Measurements from ENCODE around the gene NDNF.

- no peak for TF ChIP-seq ZNF549 (tag by site-specific recombination; IDR thresholded peaks at IDR 0.05)
- TF ChIP-seq, protein P1, sequence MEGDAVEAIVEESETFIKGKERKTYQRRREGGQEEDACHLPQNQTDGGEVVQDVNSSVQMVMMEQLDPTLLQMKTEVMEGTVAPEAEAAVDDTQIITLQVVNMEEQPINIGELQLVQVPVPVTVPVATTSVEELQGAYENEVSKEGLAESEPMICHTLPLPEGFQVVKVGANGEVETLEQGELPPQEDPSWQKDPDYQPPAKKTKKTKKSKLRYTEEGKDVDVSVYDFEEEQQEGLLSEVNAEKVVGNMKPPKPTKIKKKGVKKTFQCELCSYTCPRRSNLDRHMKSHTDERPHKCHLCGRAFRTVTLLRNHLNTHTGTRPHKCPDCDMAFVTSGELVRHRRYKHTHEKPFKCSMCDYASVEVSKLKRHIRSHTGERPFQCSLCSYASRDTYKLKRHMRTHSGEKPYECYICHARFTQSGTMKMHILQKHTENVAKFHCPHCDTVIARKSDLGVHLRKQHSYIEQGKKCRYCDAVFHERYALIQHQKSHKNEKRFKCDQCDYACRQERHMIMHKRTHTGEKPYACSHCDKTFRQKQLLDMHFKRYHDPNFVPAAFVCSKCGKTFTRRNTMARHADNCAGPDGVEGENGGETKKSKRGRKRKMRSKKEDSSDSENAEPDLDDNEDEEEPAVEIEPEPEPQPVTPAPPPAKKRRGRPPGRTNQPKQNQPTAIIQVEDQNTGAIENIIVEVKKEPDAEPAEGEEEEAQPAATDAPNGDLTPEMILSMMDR (tag by site-specific recombination; IDR thresholded peaks at IDR 0.05), result no peak
- TF ChIP-seq ZSCAN30 (tag by site-specific recombination; IDR thresholded peaks at IDR 0.05), result no peak
- TF ChIP-seq ZBTB1 (tag by site-specific recombination; IDR thresholded peaks at IDR 0.05), result no peak
- TF ChIP-seq, protein P2, sequence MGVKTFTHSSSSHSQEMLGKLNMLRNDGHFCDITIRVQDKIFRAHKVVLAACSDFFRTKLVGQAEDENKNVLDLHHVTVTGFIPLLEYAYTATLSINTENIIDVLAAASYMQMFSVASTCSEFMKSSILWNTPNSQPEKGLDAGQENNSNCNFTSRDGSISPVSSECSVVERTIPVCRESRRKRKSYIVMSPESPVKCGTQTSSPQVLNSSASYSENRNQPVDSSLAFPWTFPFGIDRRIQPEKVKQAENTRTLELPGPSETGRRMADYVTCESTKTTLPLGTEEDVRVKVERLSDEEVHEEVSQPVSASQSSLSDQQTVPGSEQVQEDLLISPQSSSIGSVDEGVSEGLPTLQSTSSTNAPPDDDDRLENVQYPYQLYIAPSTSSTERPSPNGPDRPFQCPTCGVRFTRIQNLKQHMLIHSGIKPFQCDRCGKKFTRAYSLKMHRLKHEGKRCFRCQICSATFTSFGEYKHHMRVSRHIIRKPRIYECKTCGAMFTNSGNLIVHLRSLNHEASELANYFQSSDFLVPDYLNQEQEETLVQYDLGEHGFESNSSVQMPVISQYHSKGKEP (tag by site-specific recombination; IDR thresholded peaks at IDR 0.05), result no peak
- TF ChIP-seq ZNF645 (tag by site-specific recombination; IDR thresholded peaks at IDR 0.05), result no peak
- no peak for TF ChIP-seq OSR2 (tag by site-specific recombination; IDR thresholded peaks at IDR 0.05)
- no peak for TF ChIP-seq ZNF660 (tag by site-specific recombination; IDR thresholded peaks at IDR 0.05)
- no peak for TF ChIP-seq SETDB1 (IDR thresholded peaks at IDR 0.05; ENCODE audit: insufficient read length, low read length)
- no peak for TF ChIP-seq ZFP3 (tag by site-specific recombination; IDR thresholded peaks at IDR 0.05; ENCODE audit: low read depth)
- TF ChIP-seq ZNF37A (tag by site-specific recombination; IDR thresholded peaks at IDR 0.05), result no peak
Observed at GRCh38 chr4:121061861-121062260, 10.5 kb downstream of the NDNF start.

Measured in HEK293 (cell line).